A549 (cell line): ENCODE results near the gene HGFAC.

ENCODE experiments used
- CTCF ChIP-seq: fragments of >200 bp; sonication (Bioruptor Twin); formaldehyde crosslinking; IDR thresholded peaks from 3 replicates; pipeline ENCODE4 v1.5.1; 2016
- EP300 ChIP-seq, 2 experiments: fragments of >200 bp; sonication (Bioruptor Twin); formaldehyde crosslinking; IDR thresholded peaks; 2 replicates in 1 of 2; 3 replicates in 1 of 2; pipeline ENCODE4 v1.6.1; 2016 to 2017
- HOXB13 ChIP-seq: fragments of 250-450 bp; sonication (Bioruptor Pico); IDR thresholded peaks from 2 replicates; pipeline ENCODE4 v1.5.0; 2020; ENCODE audit warnings: low read depth, mild to moderate bottlenecking, moderate library complexity
- HOXB5 ChIP-seq: fragments of 250-450 bp; sonication (Bioruptor Pico); IDR thresholded peaks from 2 replicates; pipeline ENCODE4 v1.5.0; 2020; ENCODE audit warnings: mild to moderate bottlenecking, moderate library complexity
- KDM1A ChIP-seq: fragments of 200-600 bp; sonication (generic); IDR thresholded peaks from 2 replicates; pipeline ENCODE4 v1.6.1; 2016; ENCODE audit warnings: low read depth, mild to moderate bottlenecking
- NR3C1 ChIP-seq: fragments of >200 bp; sonication (Bioruptor Twin); formaldehyde crosslinking; IDR thresholded peaks from 3 replicates; pipeline ENCODE4 v1.6.1; 2017
- POLR2A ChIP-seq: IDR thresholded peaks from 2 replicates; pipeline ENCODE4 v1.6.1; 2012; ENCODE audit warnings: mild to moderate bottlenecking, low read length
- RAD21 ChIP-seq, 2 experiments: fragments of >200 bp in 1 of 2; sonication (Bioruptor Twin) in 1 of 2; formaldehyde crosslinking in 1 of 2; IDR thresholded peaks in 1 of 2; conservative IDR thresholded peaks in 1 of 2; 2 replicates in 1 of 2; 3 replicates in 1 of 2; pipeline ENCODE4 v1.6.1; 2012 to 2018; ENCODE audit warnings: inconsistent platforms in 1 of 2
- RCOR1 ChIP-seq: fragments of 150-350 bp; IDR thresholded peaks from 2 replicates; pipeline ENCODE4 v1.6.1; 2014; ENCODE audit warnings: antibody characterized with exemption, low read length, low read depth
- RNF2 ChIP-seq: fragments of 200-600 bp; sonication (generic); IDR thresholded peaks from 2 replicates; pipeline ENCODE4 v1.6.1; 2016; ENCODE audit warnings: low read depth, mild to moderate bottlenecking, antibody characterized with exemption, moderate library complexity, borderline replicate concordance

GRCh38 chr4:3442460-3442958, 741 bp downstream of the HGFAC start:
- no peak for TF ChIP-seq RNF2
- TF ChIP-seq CTCF: no peak
- TF ChIP-seq POLR2A: no peak
- TF ChIP-seq NR3C1: no peak
- TF ChIP-seq KDM1A: no peak
- no peak for TF ChIP-seq RCOR1
- TF ChIP-seq EP300 (IDR thresholded peaks at IDR 0.05): no peak
- no peak for TF ChIP-seq HOXB5 (CRISPR knock-in tag)
- TF ChIP-seq RAD21 (conservative IDR thresholded peaks at IDR 0.05 in 1 of 2, IDR thresholded peaks at IDR 0.05 in 1 of 2): no peak
- TF ChIP-seq HOXB13 (CRISPR knock-in tag): no peak
